HepG2 (cell line): ENCODE data around the gene RBM14. TPM values are rescaled to one million over a fixed set of nuclear protein-coding genes. Genes with fewer than 3 reads are reported as not detected.
A peak's percentile ranks its signal among the peaks of the same experiment; 100 is the strongest.

Experiments
- CREB1 ChIP-seq, 2 experiments: fragments of 450-650 bp in 1 of 2; IDR thresholded peaks; 2 replicates each; pipeline ENCODE4 v1.6.1; 2016 to 2017; ENCODE audit warnings: control low read depth in 1 of 2, mild to moderate bottlenecking in 1 of 2, missing compliant biosample characterization in 1 of 2, missing genetic modification characterization in 1 of 2
- ERF ChIP-seq: IDR thresholded peaks from 2 replicates; pipeline ENCODE4 v1.6.1; 2018; ENCODE audit warnings: missing biosample characterization, missing genetic modification reagents
- FOXO4 ChIP-seq: sonication (generic); formaldehyde crosslinking; conservative IDR thresholded peaks from 2 replicates; pipeline ENCODE4 v1.8.1; 2023; ENCODE audit warnings: missing genetic modification reagents
- HMGA1 ChIP-seq: sonication (generic); formaldehyde crosslinking; conservative IDR thresholded peaks from 2 replicates; pipeline ENCODE4 v1.4.0; 2020; ENCODE audit warnings: missing genetic modification reagents
- HOXD1 ChIP-seq: sonication (generic); formaldehyde crosslinking; IDR thresholded peaks from 2 replicates; pipeline ENCODE4 v1.5.0; 2020; ENCODE audit warnings: missing genetic modification reagents
- KIAA2018 ChIP-seq: sonication (generic); formaldehyde crosslinking; IDR thresholded peaks from 2 replicates; pipeline ENCODE4 v1.5.0; 2020; ENCODE audit warnings: mild to moderate bottlenecking, missing genetic modification reagents, borderline replicate concordance
- KLF6 ChIP-seq: IDR thresholded peaks from 2 replicates; pipeline ENCODE4 v1.8.0; 2016; ENCODE audit warnings: missing biosample characterization, missing genetic modification reagents
- NCOR1 ChIP-seq: fragments of 200-600 bp; sonication (generic); IDR thresholded peaks from 2 replicates; pipeline ENCODE4 v1.7.0; 2017; ENCODE audit warnings: antibody characterized with exemption, low read length, borderline replicate concordance
- ZBTB7B ChIP-seq: sonication (generic); formaldehyde crosslinking; IDR thresholded peaks from 2 replicates; pipeline ENCODE4 v1.4.0; 2020; ENCODE audit warnings: missing genetic modification reagents
- ZNF121 ChIP-seq: sonication (generic); formaldehyde crosslinking; IDR thresholded peaks from 2 replicates; pipeline ENCODE4 v1.5.0; 2020; ENCODE audit warnings: mild to moderate bottlenecking, missing genetic modification reagents
- ZNF136 ChIP-seq: sonication (generic); formaldehyde crosslinking; IDR thresholded peaks from 2 replicates; pipeline ENCODE4 v1.8.1; 2022; ENCODE audit warnings: low read depth, mild to moderate bottlenecking, moderate library complexity, missing genetic modification reagents
- ZNF367 ChIP-seq: sonication (generic); formaldehyde crosslinking; IDR thresholded peaks from 2 replicates; pipeline ENCODE4 v1.4.0; 2020; ENCODE audit warnings: missing genetic modification reagents, borderline replicate concordance
- ZNF615 ChIP-seq: sonication (generic); formaldehyde crosslinking; IDR thresholded peaks from 2 replicates; pipeline ENCODE4 v1.5.0; 2020; ENCODE audit warnings: mild to moderate bottlenecking, missing genetic modification reagents, borderline replicate concordance
- polyA plus RNA-seq, 8 experiments: library from polyadenylated mRNA; depleted of rRNA in 3 of 8; stranded (reverse) in 7 of 8; unstranded in 1 of 8; fragments of >200 nt; fragmentation: Illumina TruSeq in 4 of 8; extraction: Trizol in 4 of 8; gene quantifications; 2 replicates each; pipeline versions ENCODE4 v1.2.1 to v1.2.3, GENCODE V29; 2011 to 2016; ENCODE audit warnings: low read depth in 4 of 8, missing spikeins in 1 of 8, mixed read lengths in 1 of 8; ENCODE audit not compliant: insufficient read depth in 1 of 8
- total RNA-seq, 5 experiments: library from RNA; depleted of rRNA; stranded (reverse); fragments of >200 nt; fragmentation: Illumina TruSeq; extraction: Trizol; gene quantifications; 2 replicates each; pipeline ENCODE4 v1.2.3, GENCODE V29; 2016; ENCODE audit warnings: low read depth in 1 of 5
- TF ChIP-seq, protein P1 (sequence below): sonication (generic); formaldehyde crosslinking; IDR thresholded peaks from 2 replicates; pipeline ENCODE4 v1.4.0; 2020; ENCODE audit warnings: mild to moderate bottlenecking, missing genetic modification reagents
- TF ChIP-seq, protein P2 (sequence below): sonication (generic); formaldehyde crosslinking; conservative IDR thresholded peaks from 2 replicates; pipeline ENCODE4 v1.8.0; 2022; ENCODE audit warnings: missing genetic modification reagents

RBM14 gene
- total and polyA plus RNA-seq, 2 of the 13 experiments (the other 11 are each of a cell fraction or from before 2014, with no cell fraction given), result 12.7 to 44.1 TPM

DNA sequence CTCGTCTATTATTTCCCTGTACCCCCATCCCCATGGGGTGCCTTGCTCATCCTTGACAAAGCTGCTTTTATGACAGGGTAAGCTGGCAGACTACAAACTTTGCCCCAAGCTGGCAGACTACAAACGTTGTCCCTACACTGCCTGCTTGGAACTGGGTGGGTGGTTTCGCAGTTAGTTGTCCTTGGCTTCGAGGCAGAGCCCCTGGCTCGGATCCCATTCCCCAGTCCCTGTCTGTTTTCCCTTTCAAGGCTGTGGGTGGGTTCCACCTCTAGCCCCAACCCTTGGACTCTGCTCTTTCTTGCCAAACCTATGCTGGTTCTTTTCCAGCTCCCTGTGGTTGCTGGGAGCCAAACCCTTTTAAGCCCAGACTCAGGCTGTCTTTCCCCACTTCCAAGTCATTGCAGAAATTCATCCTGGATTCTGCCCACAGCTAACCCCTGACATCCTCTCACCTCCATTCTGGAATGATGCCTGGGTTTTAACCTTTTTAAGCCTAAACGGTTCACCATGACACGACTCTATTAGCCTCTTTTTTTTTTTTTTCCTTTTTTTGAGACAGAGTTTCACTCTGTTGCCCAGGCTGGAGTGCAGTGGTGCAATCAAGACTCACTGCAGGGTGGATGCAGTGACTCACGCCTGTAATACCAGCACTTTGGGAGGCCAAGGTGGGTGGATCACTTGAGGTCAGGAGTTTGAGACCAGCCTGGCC lies 9.2 kb upstream of the RBM14 start (continued):
- TF ChIP-seq, protein P1, sequence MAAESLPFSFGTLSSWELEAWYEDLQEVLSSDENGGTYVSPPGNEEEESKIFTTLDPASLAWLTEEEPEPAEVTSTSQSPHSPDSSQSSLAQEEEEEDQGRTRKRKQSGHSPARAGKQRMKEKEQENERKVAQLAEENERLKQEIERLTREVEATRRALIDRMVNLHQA, result no peak
- peak; percentile 76; the same call in 1 of the 2 replicates for TF ChIP-seq ZBTB7B
- no peak for TF ChIP-seq ZNF615 (CRISPR knock-in tag)
- TF ChIP-seq CREB1 (IDR thresholded peaks at IDR 0.05), result no peak
- TF ChIP-seq CREB1 (CRISPR knock-in tag; IDR thresholded peaks at IDR 0.05), result no peak
- TF ChIP-seq KLF6, result no peak
- TF ChIP-seq ERF, result no peak
- no peak for TF ChIP-seq ZNF367
- no peak for TF ChIP-seq FOXO4 (CRISPR knock-in tag)
- TF ChIP-seq NCOR1, result peak; percentile 64; the same call in 1 of the 2 replicates
- TF ChIP-seq HOXD1 (CRISPR knock-in tag), result no peak
- TF ChIP-seq ZNF121, result peak; percentile 73; the same call in 1 of the 2 replicates
- TF ChIP-seq, protein P2, sequence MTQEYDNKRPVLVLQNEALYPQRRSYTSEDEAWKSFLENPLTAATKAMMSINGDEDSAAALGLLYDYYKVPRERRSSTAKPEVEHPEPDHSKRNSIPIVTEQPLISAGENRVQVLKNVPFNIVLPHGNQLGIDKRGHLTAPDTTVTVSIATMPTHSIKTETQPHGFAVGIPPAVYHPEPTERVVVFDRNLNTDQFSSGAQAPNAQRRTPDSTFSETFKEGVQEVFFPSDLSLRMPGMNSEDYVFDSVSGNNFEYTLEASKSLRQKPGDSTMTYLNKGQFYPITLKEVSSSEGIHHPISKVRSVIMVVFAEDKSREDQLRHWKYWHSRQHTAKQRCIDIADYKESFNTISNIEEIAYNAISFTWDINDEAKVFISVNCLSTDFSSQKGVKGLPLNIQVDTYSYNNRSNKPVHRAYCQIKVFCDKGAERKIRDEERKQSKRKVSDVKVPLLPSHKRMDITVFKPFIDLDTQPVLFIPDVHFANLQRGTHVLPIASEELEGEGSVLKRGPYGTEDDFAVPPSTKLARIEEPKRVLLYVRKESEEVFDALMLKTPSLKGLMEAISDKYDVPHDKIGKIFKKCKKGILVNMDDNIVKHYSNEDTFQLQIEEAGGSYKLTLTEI (CRISPR knock-in tag), result no peak
- TF ChIP-seq KIAA2018 (CRISPR knock-in tag), result no peak
- TF ChIP-seq HMGA1 (CRISPR knock-in tag), result no peak
- TF ChIP-seq ZNF136, result no peak
